HG03432 (cell line): Measurements from ENCODE around the gene SVIP.

ENCODE experiments used
- ATAC-seq: cut with Tn5 transposase; IDR thresholded peaks from one replicate; pipeline ENCODE4 v1.9.1; 2021; ENCODE audit warnings: mild to moderate bottlenecking, moderate library complexity; ENCODE audit not compliant: unreplicated experiment

The SVIP gene, protein sequence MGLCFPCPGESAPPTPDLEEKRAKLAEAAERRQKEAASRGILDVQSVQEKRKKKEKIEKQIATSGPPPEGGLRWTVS

GRCh38 chr11:22829231-22830081 lies at the start of gene SVIP:
Gene SVIP (minus strand): TSS chr11:22829801. CDS start chr11:22829748, 53 bp downstream.
- peak; percentile 96 for ATAC-seq

- ATAC-seq = no peak
These were observed 49.0 kb upstream of the SVIP start for GRCh38 chr11:22878604-22879003.

DNA sequence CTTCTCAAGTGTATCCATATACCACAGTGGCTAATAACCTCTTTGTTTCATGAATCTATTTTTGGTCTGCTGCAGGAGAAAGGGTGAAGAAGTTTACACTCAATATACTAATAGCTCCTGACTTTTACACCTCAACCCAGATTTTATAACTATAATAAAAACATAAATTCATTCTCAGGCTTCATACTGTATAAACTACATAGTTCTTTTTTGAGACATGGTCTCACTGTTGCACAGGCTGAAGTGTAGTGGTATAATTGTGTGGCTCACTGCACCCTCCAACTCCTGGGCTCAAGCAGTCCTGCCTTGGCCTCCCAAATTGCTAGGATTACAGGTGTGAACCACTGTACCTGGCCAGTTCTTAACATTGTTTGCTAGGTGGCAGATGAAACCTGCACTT lies 48.4 kb upstream of the SVIP start:
- ATAC-seq = no peak

DNA sequence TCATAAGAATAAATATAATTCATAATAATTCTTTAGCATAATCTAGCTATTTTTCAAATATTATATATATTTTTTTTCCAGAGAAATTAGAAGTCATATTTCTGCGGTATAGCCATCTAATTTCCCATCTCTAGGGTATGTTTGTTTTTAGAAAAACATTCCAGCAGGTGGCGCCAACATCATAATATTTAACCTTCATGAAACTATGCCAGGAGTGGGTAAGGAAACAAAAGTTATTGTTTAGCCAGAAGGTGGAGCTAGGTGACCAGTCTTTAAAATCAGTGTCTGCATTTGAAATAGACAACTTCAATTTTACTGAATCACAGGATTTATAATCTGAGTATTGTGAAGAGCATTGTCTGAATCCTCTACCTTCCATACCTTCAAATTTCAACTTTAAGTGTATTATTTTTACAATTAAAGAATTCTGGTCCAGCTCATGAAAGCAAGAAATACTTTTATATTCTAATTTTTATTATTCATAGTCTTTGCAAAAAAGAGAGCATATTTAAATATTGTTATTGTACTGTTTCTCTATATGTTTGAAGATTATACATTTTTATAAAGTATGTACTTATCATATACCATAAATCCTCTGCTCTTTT lies 46.4 kb upstream of the SVIP start:
- peak; percentile 98 for ATAC-seq

DNA sequence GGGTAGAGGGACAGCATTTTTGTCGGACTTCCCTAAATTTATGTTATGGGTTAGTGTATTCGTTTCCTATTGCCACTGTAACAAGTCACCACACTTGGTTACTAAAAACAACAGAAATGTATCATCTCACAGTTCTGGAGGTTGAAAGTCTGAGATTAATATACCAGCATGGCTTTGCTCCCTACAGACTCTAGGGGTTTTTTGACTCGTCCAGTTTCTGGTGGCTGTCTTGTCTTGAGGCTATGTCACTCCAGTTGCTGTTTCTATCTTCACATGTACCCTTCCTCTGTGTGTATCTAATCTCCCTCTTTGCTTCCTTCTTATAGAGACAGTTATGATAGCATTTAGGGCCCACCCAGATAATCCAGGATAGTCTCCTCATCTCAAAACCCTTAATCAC lies 39.7 kb upstream of the SVIP start:
- ATAC-seq = peak; percentile 64

DNA sequence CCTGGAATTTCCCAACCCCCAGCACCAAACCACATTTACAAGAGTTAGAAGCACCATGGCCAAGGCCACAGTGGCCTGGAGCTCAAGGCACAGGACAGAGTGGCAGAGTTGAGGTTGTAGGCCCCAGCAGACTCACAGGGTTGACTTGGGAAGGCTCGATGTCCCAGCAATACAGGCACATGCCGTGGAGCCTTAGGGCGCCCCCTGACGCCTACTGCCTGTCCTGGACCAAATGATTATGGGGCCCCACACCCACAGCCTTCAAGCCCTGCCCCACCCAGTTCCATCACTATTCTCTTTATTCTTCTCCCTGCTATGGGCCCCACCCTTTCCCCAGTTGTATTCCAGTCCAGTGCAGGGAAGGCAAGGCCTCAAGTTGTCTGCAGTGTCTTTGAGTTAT lies 30.6 kb upstream of the SVIP start, which contains the start of gene CCDC179:
Gene CCDC179, minus strand, starts transcription at position 234 of the 400 bp plus-strand sequence. Its CDS starts 53 bp downstream, at position 181.
- ATAC-seq = no peak

GRCh38 chr11:22859756-22860155 lies 30.2 kb upstream of the SVIP start:
- no peak for ATAC-seq

GRCh38 chr11:22851477-22851876 lies 21.9 kb upstream of the SVIP start:
- ATAC-seq = no peak

DNA sequence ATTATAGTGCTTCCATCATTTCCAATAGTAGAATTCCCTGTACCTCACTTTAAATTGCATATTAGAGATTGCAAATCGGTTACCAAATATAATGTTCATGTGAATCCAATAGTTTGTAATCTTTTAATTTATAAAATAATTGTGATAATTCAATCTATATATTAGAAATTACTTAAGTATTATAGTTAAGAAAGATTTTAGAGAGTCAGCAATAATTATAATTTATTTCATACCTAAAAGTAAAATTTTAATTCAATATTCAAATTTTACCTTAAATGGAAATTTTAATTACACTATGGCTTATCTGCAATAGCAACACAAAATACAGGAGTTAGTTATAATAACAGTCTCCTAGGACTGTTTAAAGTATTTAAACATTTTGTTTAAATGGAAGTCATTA lies 17.1 kb upstream of the SVIP start:
- ATAC-seq = no peak

DNA sequence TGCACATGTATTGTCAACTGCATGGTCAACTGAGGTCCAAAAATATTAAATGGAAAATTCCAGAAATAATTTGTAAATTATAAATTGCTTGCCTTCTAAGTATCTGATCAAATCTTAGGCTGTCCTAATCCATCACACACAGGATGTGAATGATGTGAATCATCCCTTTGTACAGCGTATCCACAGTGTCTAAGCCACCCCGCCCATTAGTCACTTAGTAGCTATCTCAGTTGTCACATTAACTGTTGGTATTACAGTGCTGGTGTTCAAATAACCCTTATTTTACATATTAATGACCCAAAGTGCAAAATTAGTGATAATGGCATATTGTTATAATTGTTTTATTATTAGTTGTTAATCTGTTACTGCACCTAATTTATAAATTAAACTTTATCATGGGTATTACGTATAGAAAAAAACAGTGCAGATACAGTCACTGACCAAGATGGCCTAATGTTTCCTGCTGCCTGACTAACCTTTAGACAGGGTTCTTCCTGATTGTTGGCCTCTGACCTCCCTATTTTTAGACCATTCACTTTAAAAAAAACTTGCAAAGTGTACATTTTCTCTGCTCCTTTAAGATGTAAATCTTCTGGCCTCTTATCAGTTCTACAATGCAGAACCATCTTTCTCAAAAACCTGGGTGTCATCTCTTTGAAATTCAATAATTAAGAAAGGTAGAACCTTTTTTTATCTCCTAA lies 2.9 kb upstream of the SVIP start:
- no peak for ATAC-seq

DNA sequence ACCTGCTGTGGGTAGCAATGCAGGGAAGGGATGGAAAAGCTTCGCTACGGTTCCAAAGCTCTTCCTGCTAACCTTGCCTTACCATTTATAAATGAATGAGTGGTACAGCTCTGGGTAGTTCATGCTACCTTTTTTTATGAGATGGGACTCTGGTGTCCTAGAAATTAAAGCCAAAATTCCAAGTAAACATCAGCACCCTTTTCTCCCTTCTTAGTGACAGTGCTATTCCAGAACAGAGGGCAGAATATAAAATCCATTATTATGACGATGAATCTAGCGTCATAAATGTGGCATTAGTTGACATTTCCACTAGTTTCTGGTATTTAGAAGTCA lies 447 bp upstream of the SVIP start:
- ATAC-seq = no peak

DNA sequence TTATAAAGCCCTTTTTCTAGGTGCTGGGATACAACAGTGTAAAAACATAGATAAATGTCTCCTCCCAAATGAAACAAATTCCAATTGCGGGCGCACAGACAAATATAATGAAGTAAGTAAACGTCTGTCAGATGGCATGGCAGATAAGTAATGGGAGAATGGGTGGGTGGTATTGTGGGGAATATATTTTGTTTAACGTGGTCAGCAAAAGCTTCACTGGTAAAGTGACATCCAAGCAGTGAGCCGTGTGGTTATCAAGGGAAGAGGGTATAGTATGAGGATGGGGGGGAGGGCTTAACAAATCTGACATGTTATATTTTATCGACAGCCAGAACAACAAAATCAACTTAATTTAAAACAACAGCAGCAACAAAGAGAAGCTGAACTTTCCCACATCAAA lies 1.2 kb downstream of the SVIP start:
- no peak for ATAC-seq

DNA sequence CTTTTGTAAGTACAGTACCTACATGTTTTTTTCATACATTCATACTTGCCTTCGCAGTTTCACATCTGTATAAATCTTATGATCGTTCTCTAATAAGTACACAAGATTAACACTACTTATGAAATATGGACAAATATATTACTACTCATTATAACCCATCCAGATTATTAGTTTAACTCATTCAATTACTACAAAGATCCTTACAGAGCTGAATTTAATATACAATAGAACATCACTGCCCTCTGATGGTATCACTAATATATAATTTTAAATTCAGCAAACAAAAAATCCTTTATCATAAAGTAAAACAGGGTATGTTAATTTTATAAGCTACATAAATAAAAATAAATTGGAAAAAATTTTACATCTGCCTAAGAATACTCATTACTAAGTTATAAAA lies 7.4 kb downstream of the SVIP start:
- no peak for ATAC-seq

GRCh38 chr11:22809893-22810292 lies 19.7 kb downstream of the SVIP start:
- no peak for ATAC-seq

- ATAC-seq = peak; percentile 27
These were observed 20.9 kb downstream of the SVIP start for GRCh38 chr11:22808571-22809197.

GRCh38 chr11:22807855-22808570 lies 21.6 kb downstream of the SVIP start:
- ATAC-seq = peak; percentile 96

DNA sequence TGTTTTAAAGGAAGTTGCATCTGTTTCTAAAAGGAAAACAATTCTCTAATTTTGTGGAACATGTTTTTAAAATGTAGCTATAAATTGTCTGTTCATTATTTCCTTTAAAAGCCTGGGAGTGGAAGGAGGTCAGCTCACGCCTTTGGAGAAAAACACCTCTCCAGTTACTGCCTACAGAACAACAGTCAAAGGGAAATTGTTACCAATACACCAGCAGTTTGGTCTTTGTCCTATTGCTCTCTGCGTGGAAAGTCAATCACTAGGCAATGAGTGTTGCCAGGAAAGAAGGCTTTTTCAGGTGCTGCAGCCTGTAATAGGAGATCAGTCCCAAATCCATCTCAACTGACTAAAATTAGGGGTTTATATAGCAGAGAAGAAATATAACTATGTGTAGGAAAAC lies 22.2 kb downstream of the SVIP start:
- no peak for ATAC-seq

GRCh38 chr11:22802861-22803260 lies 26.7 kb downstream of the SVIP start:
- no peak for ATAC-seq

GRCh38 chr11:22800482-22800881 lies 29.1 kb downstream of the SVIP start:
- ATAC-seq = no peak

DNA sequence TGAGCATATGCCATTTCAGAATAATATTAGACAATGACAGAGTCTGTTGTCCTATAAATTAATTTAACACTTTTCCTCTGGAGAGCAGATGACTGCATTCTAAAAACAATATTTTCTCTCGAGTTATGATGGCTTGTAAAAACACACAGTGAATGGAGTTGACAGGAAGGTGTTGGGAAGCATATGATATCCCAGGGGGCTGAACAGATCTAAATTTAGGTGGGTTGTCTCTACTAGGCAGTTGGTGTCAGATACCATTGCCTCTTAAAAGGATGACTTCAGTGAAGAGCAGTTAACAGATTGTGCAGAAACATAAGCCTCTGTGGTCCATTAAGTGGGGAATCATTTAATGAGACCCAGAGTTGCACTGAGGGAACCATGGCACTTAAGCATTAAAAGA lies 30.7 kb downstream of the SVIP start:
- ATAC-seq = no peak

DNA sequence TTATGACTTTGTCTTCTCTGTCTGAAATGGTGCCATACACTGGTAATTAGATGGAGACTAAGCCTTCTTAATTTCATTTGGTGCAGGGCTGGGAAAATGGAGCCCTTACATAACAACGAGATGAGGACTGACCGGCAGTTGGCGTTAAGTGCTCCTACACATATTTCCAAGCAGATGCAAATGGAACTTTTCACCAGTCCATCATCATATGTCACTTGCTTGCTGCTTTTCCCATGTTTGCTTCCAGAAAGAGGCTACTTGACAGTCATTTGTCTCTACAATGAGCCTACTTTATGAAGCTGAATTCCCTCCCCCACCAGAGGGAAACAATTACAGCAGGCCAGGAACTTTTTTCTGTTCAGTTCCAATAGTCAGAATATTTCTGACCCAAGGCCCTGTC lies 32.6 kb downstream of the SVIP start:
- no peak for ATAC-seq
